NCI-H2227 treated with DMSO at 0.1 percent for 48 hours (cell line): Measurements from ENCODE around the gene WTAP.
"Not testable (repeated sequence)": the region's sequence is repeated elsewhere in the genome, so short reads cannot be mapped to it uniquely, and the experiment has no call there.

ENCODE experiments used
- DNase-seq: peaks from one replicate; lab custom pipeline; 2025; lab: John Stamatoyannopoulos, UW

The WTAP gene

GRCh38 chr6:159726918-159727716 lies at the start of gene WTAP:
Gene WTAP, plus strand, starts transcription at chr6:159727506. Its CDS starts 8,760 bp downstream, at chr6:159736266.
- peak; percentile 90 for DNase-seq

- DNase-seq, result no peak
Observed at GRCh38 chr6:159677506-159678165, 49.7 kb upstream of the WTAP start.

GRCh38 chr6:159678574-159678973 lies 48.7 kb upstream of the WTAP start:
- no peak for DNase-seq

DNA sequence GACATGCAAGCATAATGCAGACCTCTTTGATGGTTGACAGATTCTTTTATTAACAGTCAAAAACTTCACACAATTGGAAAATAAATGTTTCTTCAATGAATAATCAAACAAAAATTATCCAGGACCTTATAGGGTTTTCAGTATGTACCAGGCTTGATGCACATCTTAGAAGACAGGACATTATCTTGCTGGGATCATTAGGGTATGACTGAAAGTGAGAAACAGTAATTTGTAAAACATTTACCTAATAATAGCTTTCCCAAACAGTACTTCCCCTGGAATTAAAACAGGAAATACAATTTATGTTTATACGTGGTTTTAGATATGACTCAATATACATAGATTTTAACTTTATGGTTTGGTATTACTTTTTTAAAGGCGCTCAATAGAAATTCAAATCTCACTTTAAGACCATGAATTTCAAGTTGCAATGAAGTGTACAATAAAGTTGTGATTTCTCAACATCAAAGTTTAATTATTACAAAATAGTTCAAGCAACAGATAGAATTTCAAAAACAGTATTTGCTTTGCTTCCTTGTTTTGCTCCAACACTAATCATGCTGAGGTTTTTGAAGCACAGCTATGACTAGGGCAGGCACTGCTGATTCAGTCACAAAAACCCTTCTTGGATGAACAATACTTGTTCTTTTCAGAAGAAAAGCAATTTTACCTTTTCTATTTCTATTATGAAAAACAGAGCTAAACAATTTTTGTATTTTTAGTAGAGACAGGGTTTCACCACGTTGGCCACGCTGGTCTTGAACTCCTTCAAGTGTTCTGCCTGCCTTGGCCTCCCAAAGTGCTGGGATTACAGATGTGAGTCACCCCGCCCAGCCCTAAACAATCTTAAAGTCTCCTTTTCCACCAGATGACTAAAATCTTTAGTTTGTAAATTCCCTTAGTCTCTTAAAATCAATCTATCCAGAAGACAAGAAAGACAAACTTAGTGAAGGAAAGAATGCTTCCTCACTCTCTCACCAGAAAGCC lies 47.9 kb upstream of the WTAP start:
- no peak for DNase-seq

GRCh38 chr6:159680104-159680503 lies 47.2 kb upstream of the WTAP start:
- no peak for DNase-seq

GRCh38 chr6:159681191-159681880 lies 46.0 kb upstream of the WTAP start:
- no peak for DNase-seq

DNA sequence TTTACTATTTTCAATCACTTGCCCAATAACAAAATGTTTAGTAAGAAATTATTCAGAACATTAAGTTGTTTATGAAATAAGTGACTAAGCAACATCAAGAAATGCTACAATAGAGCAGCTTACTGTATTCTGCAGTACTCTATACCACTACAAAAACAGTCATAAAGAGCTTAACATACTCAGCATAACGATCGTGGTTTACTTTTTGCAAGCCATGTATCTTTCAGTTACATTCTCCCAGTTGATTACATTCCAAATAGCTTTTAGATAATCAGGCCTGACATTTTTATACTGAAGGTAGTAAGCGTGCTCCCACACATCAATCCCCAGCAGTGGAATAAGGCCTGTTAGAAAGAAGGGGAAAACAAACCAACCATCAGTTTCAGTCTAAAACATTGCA lies 45.0 kb upstream of the WTAP start:
- no peak for DNase-seq

GRCh38 chr6:159682810-159683209 lies 44.5 kb upstream of the WTAP start:
- DNase-seq, result no peak

DNA sequence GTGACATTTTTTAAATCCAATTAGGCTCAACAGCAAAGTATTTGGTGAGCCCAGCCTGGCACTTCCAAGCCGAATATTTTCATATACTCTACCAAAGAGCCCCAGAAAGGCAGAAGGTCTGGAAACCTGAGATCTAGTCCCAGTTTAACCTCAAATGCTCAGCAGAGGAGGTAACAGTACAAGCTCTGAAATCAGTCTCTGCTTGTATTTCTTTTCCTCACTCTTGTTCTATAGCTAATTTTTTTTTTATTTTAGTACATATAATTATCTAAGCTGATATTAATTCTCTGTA lies 43.3 kb upstream of the WTAP start:
- no peak for DNase-seq

DNA sequence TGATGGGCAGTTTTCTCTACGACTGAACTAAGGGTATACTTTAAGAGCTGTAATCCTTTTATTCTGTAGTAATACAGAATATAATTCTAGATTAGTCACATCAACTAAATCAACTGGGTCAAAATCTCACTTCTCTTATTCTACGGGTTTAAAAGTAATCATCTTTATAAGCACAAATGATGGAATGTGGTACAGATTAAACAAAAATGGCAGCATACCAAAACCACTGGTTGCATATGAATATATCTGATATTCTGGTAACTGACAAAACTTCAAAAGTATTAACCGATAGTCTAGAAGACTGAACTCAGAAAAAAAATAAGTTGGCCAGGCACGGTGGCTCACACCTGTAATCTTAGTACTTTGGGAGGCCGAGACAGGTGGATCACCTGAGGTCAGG lies 41.3 kb upstream of the WTAP start:
- DNase-seq, result no peak

DNA sequence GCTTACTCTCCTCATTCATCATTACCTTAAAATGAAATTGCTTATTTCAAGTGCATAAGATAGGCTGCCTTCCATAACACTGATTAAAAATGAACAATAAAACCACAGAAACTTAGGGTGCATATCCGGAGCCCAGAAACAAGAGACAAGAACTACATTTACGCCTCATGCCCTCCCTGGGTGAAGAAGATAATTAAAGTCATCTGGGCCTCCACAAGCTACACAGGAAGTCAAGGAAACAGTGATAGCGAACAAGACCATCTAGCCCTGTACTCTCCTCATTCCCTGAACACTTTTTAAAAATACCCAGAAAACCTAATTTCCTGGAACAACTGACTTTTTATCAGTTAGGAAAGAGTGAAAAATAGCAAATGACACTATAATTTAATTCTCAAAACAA lies 40.6 kb upstream of the WTAP start:
- DNase-seq, result no peak

- no peak for DNase-seq
Observed at GRCh38 chr6:159687341-159687740, 40.0 kb upstream of the WTAP start.

GRCh38 chr6:159688266-159688905 lies 38.9 kb upstream of the WTAP start:
- DNase-seq, result no peak

DNA sequence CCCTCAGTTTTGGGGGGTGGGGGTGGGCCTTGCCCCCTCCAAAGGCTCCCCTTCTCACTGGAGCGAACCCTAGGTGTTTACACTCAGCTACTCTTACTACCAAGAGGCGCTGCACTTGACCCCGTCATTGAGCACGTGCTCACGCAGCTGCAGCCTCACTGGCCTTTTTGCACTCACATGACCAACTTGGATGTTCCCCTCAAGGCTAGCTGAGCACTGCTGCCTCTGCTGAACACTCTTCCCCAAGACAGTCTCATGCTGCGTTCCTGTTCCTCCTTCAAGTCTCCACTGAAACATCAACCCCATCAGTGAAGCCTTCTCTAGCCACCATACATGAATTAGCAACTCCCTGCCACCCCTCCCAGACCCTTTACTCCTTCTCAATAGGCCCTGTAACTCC lies 38.3 kb upstream of the WTAP start:
- DNase-seq, result no peak

DNA sequence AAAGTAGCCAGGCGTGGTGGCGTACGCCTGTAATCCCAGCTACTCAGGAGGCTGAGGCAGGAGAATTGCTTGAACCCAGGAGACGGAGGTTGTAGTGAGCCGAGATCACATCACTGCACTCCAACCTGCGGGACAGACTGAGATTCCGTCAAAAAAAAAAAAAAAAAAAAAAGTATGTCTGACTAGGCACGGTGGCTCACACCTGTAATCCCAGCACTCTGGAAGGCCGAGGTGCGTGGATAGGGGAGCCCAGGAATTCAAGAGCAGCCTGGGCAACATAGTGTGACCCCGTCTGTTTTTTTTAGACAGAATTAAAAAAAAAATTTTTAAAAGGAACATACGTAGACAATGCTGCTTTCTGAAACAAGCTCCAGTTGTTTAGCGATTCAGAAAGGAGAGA lies 37.2 kb upstream of the WTAP start:
- DNase-seq, result not testable (repeated sequence)

GRCh38 chr6:159691133-159691962 lies 36.0 kb upstream of the WTAP start:
- peak; percentile 51 for DNase-seq

DNA sequence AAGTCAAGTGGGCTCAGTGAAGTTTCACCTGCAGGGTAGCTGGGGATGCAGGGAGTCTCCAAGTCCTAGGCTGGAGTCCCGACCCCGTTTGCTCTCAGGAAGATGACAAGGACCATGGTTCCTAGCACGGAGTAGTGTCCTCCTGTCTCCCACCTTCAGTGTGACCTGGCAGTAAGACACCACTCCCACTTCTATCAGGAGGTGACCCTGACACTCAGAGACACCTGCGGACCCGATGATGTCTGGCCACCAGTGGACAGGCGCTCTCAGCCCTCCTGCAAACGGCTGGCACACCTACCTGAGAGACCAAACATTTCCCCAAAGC lies 35.4 kb upstream of the WTAP start:
- DNase-seq, result no peak

DNA sequence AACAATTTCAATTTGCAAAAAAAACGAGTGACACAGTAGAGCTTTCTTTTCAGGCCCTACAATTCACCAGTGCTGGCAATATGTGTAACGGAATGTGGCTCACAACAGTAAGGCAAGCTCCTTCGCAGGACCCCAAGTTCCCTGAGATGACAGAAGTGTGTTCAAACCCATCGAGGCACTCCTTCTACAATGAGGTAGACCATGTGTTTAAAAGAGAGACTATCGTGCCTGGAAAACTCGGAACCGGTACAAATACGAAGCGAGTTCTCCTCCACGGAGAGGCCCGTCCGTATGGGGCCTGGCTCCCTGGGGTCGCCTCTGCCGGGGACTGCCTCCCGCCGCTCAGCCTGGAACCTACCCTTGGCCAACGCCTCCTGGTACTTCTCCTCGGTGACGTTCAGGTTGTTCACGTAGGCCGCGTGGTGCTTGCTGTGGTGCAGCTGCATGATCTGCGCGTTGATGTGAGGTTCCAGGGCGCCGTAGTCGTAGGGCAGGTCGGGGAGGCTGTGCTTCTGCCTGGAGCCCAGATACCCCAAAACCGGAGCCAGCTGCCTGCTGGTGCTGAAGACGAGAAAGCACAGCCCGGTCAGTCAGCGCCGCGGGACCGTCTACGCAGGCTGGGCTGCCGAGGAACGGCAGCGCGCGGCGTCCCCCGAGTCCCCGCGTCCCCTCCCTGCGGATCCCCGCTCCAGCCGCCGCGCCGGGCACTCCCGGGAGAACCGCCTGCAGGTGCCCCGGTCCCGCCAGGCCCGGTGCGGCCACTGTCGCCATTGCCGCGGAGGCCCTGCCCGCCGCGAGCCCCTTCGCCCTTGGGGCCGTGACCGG lies 34.8 kb upstream of the WTAP start:
- DNase-seq, result peak; percentile 4

GRCh38 chr6:159693128-159693893 lies 34.0 kb upstream of the WTAP start, which contains the start of gene SOD2:
Gene SOD2, minus strand, starts transcription at chr6:159693241. Its CDS starts 74 bp downstream, at chr6:159693167.
- DNase-seq, result peak; percentile 58
